Stimulated activated CD8-positive, alpha-beta memory T cell treated with anti-CD3 and anti-CD28 coated beads, Interleukin-12 subunit alpha, Interleukin-12 subunit beta, amount 100 ng/mL, for 4 hours (primary cell): ENCODE measurements around the gene ZNF433.

Source experiments
- DNase-seq: peaks from one replicate; pipeline ENCODE4 v3.0.0-alpha.2; 2020; ENCODE audit warnings: low read depth

The ZNF433 gene

DNA sequence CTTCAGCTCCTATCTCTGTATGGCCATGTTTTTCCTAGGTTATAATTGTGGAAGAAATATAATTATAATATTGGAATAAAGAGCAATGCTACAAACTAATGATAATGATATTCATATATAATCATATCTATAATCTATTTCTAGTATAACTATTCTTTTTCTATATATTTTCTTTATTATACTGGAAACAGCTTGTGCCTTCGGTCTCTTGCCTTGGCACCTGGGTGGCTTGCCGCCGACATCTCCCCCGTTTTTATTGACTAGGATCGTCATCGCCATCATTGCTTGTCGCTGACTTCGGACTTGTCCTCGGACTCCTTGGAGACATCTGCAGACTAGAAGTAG lies 46.4 kb downstream of the ZNF433 start:
- DNase-seq = no peak

- peak; percentile 81 for DNase-seq
Observed at GRCh38 chr19:11987405-11988281, 47.8 kb downstream of the ZNF433 start.

DNA sequence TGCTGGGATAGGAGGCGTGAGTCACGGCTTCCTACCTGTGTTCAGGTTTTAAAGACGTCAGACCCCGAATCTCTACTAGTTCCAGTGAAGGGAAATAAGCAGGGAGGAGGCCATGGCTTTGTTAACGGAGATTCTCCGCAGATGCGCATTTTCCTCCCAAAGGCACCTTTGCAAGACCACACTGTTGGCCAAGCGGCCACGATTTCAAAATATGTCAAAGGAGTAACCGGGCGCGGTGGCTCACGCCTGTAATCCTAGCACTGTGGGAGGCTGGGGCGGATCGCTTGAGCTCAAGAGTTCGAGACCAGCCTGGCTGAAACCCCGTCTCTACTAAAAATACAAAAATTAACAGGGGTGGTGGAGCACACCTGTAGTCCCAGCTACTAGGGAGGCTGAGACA lies 48.7 kb downstream of the ZNF433 start:
- DNase-seq = no peak

GRCh38 chr19:11984986-11985385 lies 50.5 kb downstream of the ZNF433 start:
- DNase-seq = no peak

DNA sequence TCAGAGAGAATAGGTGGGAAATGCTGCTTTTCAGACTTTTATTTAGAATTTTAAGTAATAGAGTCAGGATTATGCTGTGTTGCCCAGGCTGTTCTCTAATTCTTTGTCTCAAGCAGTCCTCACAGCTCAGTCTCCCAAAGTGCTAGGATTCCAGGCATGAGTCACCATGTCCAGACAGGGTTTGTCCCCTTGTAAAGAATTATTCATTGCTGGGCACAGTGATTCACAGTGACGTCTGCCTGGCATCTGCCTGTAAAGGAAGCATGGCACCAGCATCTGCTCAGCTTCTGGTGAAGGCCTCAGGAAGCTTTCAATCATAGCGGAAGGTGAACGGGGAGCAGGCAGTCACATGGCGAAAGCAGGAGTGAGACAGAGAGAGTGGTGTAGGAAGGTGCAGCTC lies 53.0 kb downstream of the ZNF433 start:
- no peak for DNase-seq

GRCh38 chr19:11979527-11979926 lies 56.0 kb downstream of the ZNF433 start:
- DNase-seq = no peak

GRCh38 chr19:11978492-11979100 lies 56.9 kb downstream of the ZNF433 start:
- no peak for DNase-seq

GRCh38 chr19:11973019-11973810 lies 62.3 kb downstream of the ZNF433 start:
- no peak for DNase-seq

GRCh38 chr19:11971041-11971440 lies 64.4 kb downstream of the ZNF433 start:
- no peak for DNase-seq

DNA sequence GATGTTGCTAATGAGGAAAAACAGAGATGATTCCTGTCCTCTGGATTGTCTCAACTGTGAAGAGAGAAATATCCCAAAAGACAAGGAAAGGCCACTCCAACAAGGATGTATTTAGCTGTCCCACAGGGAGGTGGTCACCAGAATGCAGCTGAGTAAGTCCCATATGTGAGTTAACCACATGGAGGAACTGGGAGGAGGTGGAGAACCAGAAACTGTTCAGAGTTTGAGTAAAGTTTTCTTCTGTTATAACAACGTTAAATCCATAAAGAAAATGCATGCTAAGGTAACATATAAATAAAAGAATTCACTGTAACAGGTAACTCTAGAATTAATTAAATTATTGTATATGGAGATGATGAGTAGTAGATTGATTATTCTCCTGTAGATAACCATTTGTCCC lies 65.3 kb downstream of the ZNF433 start:
- no peak for DNase-seq

GRCh38 chr19:11964858-11965645 lies 70.4 kb downstream of the ZNF433 start, which contains the start of gene ZNF763:
TSS of gene ZNF763 (plus strand) at chr19:11965040. CDS start at chr19:11965209, 169 bp downstream.
- peak; percentile 70 for DNase-seq
